ENCODE data around the gene SESN3.

DNA sequence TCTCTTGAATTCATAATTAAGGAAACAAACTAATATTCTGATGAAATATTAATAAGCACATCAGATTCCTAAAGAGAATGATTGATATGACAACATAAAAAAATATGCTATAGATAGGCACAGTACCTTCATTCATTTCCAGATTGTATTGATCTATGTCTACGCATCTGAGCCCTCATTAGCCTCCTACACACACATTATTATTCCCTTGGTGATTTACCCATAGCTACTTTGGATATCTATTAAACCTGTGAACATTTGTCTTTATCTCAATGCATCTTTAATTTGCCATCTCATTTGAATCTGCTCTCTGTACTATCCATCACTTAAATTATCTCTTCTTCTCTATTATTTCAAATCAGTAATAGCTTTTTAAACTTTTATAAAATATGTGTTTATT is 18.4 kb downstream of the SESN3 start:
- no peak for TF ChIP-seq CTCF (IDR thresholded peaks at IDR 0.05)
- no peak for TF ChIP-seq POLR2AphosphoS5 (IDR thresholded peaks at IDR 0.05)
- no peak for TF ChIP-seq EP300 (IDR thresholded peaks at IDR 0.05)
- TF ChIP-seq POLR2A (IDR thresholded peaks at IDR 0.05), result no peak
